HL-60 (cell line): ENCODE measurements around the gene GABBR2.

Experiments
- DNase-seq, 2 experiments: peaks; one replicate each; pipeline ENCODE4 v3.0.0-alpha.2; 2010 to 2020; ENCODE audit warnings: low read depth in 1 of 2, low spot score in 1 of 2
- H3K27ac ChIP-seq: fragments of 250-450 bp; sonication (Bioruptor Pico); replicated peaks from 2 replicates; pipeline ENCODE4 v1.5.1; 2020; ENCODE audit warnings: mild to moderate bottlenecking, moderate library complexity
- H3K27me3 ChIP-seq: fragments of 250-450 bp; sonication (Bioruptor Pico); 2 replicates; pipeline ENCODE4 v1.5.1; 2021; ENCODE audit warnings: mild to moderate bottlenecking, moderate library complexity; ENCODE audit not compliant: insufficient read depth, poor library complexity, severe bottlenecking
- H3K4me3 ChIP-seq: replicated peaks from 2 replicates; pipeline ENCODE4 v1.5.1; 2011; ENCODE audit warnings: mild to moderate bottlenecking, control low read depth, low read length; ENCODE audit not compliant: insufficient read depth
- CTCF ChIP-seq: IDR thresholded peaks from one replicate; pipeline ENCODE4 v1.5.1; 2011; ENCODE audit warnings: low read length, control low read depth, inconsistent platforms; ENCODE audit not compliant: insufficient read depth
- GABPA ChIP-seq: IDR thresholded peaks from 2 replicates; pipeline ENCODE4 v1.6.1; 2012; ENCODE audit warnings: low read depth
- POLR2AphosphoS5 ChIP-seq: IDR thresholded peaks from 2 replicates; pipeline ENCODE4 v1.6.1; 2012; ENCODE audit warnings: low read depth
- REST ChIP-seq: IDR thresholded peaks from 2 replicates; pipeline ENCODE4 v1.6.1; 2012; ENCODE audit warnings: low read depth; ENCODE audit not compliant: insufficient replicate concordance
- SPI1 ChIP-seq: IDR thresholded peaks from 2 replicates; pipeline ENCODE4 v1.6.1; 2012; ENCODE audit warnings: low read depth, mild to moderate bottlenecking, borderline replicate concordance

GABBR2 gene

DNA sequence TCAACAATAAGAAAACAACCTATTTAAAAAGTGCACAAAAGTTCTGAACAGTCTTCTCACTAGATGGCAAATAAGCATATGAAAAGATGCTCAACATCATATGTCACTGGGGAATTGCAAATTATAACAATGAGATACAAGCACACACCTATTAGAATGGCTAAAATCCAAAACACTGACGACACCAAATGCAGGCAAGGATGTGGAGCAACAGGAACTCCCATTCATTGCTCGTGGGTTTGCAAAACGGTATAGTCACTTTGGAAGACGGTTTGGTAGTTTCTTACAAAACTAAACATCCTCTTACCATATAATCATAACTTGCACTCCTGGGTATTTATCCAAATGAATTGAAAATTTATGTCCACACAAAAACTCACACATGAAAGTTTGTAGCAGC lies 352.4 kb downstream of the GABBR2 start:
- Histone ChIP-seq H3K4me3 (no peak overlapping the region), H3K27me3 (no peaks in the 10 kb centered on the region), H3K27ac (no peak overlapping the region)
- no peak for DNase-seq
- no peak for TF ChIP-seq POLR2AphosphoS5
- no peak for TF ChIP-seq CTCF
- TF ChIP-seq GABPA, result no peak
- TF ChIP-seq REST, result no peak
- no peak for TF ChIP-seq SPI1

DNA sequence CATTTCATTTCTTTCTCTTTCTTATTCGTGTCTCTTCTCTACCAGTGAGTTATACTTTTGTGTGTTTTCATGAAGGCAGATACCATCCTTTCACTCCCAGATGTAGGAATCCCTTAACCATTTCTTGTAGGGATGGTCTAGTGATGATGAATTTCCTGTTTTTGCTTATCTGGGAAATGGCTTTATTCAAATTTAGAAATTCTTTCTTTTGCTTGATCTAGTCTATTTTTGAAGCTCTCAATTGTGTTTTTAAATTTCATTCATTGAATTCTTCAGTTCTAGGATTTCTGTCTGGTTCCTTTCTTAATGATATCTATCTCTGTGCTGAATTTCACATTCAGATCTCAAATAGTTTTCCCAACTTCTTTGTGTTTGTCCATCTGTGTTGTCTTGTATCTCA lies 357.4 kb downstream of the GABBR2 start:
- Histone ChIP-seq H3K4me3 (no peak overlapping the region), H3K27ac (no peak overlapping the region), H3K27me3 (peaks cover 6% of the 10 kb centered on the region)
- DNase-seq, result no peak
- TF ChIP-seq POLR2AphosphoS5 (no peak), SPI1 (no peak), GABPA (no peak), REST (no peak), CTCF (no peak)

DNA sequence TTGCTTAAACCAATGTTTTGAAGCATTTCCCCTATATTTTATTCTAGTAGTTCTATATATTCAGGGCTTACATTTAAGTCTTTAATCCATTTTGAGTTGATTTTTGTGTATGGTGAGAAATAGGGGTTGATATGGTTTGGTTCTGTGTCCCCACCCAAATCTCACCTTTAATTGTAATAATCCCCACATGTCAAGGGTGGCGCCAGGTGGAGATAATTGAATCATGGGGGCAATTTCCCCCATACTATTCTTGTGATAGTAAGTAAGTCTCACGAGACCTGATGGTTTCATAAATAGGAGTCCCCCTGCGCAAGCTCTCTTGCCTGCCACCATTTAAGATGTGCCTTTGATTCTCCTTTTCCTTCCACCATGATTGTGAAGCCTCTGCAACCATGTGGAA lies 361.1 kb downstream of the GABBR2 start:
- TF ChIP-seq REST (no peak), POLR2AphosphoS5 (no peak), SPI1 (no peak), CTCF (no peak), GABPA (no peak)
- Histone ChIP-seq H3K27me3 (peaks cover 21% of the 10 kb centered on the region), H3K27ac (no peak overlapping the region), H3K4me3 (no peak overlapping the region)
- no peak for DNase-seq
